Psoas muscle (tissue), 8 donors: Measurements from ENCODE around the gene HTR6. TPM values are rescaled to one million over a fixed set of nuclear protein-coding genes. Genes with fewer than 3 reads are reported as not detected.
A peak's percentile ranks its signal among the peaks of the same experiment; 100 is the strongest.

Experiments used
- ATAC-seq, 4 donors: fragments of 200-7000 bp; cut with Tn5 transposase; one replicate each; pipeline ENCODE4 v1.9.1; 2020; ENCODE audit warnings: moderate library complexity in 3 of 4, mild to moderate bottlenecking in 2 of 4
- DNase-seq, 2 donors: peaks; one replicate each; pipeline ENCODE4 v3.0.0-alpha.2; 2020
- H3K27ac ChIP-seq: fragments of 200-600 bp; one replicate; pipeline ENCODE4 v1.8.0; 2022
- H3K27me3 ChIP-seq, 3 donors: fragments of 200-600 bp in 1 of 3; one replicate each; pipeline versions ENCODE4 v1.6.1 to v1.8.0; 2013 to 2022; ENCODE audit warnings: low read length in 2 of 3, mild to moderate bottlenecking in 2 of 3, moderate library complexity in 1 of 3; ENCODE audit not compliant: insufficient read depth in 3 of 3
- H3K36me3 ChIP-seq, 2 donors: fragments of 200-600 bp in 1 of 2; one replicate each; pipeline versions ENCODE4 v1.6.1 to v1.8.0; 2013 to 2022; ENCODE audit warnings: low read depth in 1 of 2, mild to moderate bottlenecking in 1 of 2, moderate library complexity in 1 of 2; ENCODE audit not compliant: insufficient read depth in 1 of 2
- H3K4me1 ChIP-seq: fragments of 200-600 bp; one replicate; pipeline ENCODE4 v1.8.0; 2022
- H3K4me3 ChIP-seq: fragments of 200-600 bp; one replicate; pipeline ENCODE4 v1.8.0; 2022; ENCODE audit warnings: mild to moderate bottlenecking
- H3K9me3 ChIP-seq: fragments of 200-600 bp; one replicate; pipeline ENCODE4 v1.8.0; 2022
- WGBS, 3 donors: extraction: QIAGEN DNeasy Blood & Tissue Kit; methylation state at CpG; one replicate each; pipeline versions ENCODE4 v1.1.6 to v1.1.7; 2013; 5-methylcytosine and 5-hydroxymethylcytosine counted together
- intact Hi-C, 2 donors: fragments of 100-400 bp; cut with DNase I; formaldehyde crosslinking; loops; one replicate each; pipeline versions ENCODE4 v1.11.0 to v1.14.2; 2022
- polyA plus RNA-seq, 3 donors: library from polyadenylated mRNA; stranded (reverse); fragments of 200-250 nt; gene quantifications; one replicate each; pipeline ENCODE4 v1.2.3, GENCODE V29; 2013
- total RNA-seq, 4 donors: library from RNA; stranded (reverse); fragmentation: NEBNext Ultra II Directional in 2 of 4; extraction: Animal tissue kit (Norgen Biotek cat#: 25700) in 2 of 4; gene quantifications; one replicate each; pipeline versions ENCODE4 v1.2.1 to v1.2.4, GENCODE V29; 2021 to 2023
- TF ChIP-seq, protein P1 (sequence below): fragments of 200-600 bp; IDR thresholded peaks from one replicate; pipeline ENCODE4 v1.8.0; 2022; ENCODE audit warnings: antibody characterized with exemption
- donor health status: healthy with polysubstance abuse.
- donor health status: DM: no; HTN: no; CAD: no; lungs with moderate emphysema.
- donor health status: Bipolar disorder and iron deficiency.
- donor health status: healthy.
- donor health status: DM: yes; HTN: yes; CAD: no.
- donor health status: DM: no; HTN: no; CAD: no.
- donor health status: DM: no; HTN: no; CAD: no.
- donor health status: DM: yes; HTN: yes; CAD: no.

HTR6 gene
- total and polyA plus RNA-seq, 7 donors = not detected

- TF ChIP-seq, protein P1, sequence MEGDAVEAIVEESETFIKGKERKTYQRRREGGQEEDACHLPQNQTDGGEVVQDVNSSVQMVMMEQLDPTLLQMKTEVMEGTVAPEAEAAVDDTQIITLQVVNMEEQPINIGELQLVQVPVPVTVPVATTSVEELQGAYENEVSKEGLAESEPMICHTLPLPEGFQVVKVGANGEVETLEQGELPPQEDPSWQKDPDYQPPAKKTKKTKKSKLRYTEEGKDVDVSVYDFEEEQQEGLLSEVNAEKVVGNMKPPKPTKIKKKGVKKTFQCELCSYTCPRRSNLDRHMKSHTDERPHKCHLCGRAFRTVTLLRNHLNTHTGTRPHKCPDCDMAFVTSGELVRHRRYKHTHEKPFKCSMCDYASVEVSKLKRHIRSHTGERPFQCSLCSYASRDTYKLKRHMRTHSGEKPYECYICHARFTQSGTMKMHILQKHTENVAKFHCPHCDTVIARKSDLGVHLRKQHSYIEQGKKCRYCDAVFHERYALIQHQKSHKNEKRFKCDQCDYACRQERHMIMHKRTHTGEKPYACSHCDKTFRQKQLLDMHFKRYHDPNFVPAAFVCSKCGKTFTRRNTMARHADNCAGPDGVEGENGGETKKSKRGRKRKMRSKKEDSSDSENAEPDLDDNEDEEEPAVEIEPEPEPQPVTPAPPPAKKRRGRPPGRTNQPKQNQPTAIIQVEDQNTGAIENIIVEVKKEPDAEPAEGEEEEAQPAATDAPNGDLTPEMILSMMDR = no peak
- Histone ChIP-seq H3K4me1 (peaks cover 13% of the 10 kb centered on the region), H3K27me3 (no peaks in the 10 kb centered on the region), H3K36me3 (no peaks in the 10 kb centered on the region), H3K27ac (no peak overlapping the region), H3K9me3 (no peaks in the 10 kb centered on the region), H3K4me3 (no peak overlapping the region)
- ATAC-seq (no peak), DNase-seq (no peak)
- 84 to 93% (median 90%) methylated on average over 5 of the region's 5 CpGs for WGBS, 3 donors
- intact Hi-C loops = loop anchor here in 1 of 2 donors (10.0 kb wide), 2 partner anchors 270 to 400 kb away; partner anchors contain the start of genes EMC1 and MRTO4
Observed at GRCh38 chr1:19654386-19654785, 10.3 kb upstream of the HTR6 start.

GRCh38 chr1:19654886-19655717 is 9.6 kb upstream of the HTR6 start:
- H3K27ac ChIP-seq = no peak overlapping the region
- H3K36me3 ChIP-seq = no peaks in the 10 kb centered on the region
- 70 to 73% (median 72%) methylated on average over 14 to 15 of the region's 15 CpGs for WGBS, 3 donors
- no peaks in the 10 kb centered on the region for H3K27me3 ChIP-seq
- no peak for ATAC-seq
- peaks cover 11% of the 10 kb centered on the region for H3K4me1 ChIP-seq
- no peak overlapping the region for H3K4me3 ChIP-seq
- DNase-seq = peak in 1 of 2 donors; percentile 44
- H3K9me3 ChIP-seq = no peaks in the 10 kb centered on the region
- TF ChIP-seq, protein P1 = no peak
- intact Hi-C loops = loop anchor here in 1 of 2 donors (10.0 kb wide), 2 partner anchors 270 to 400 kb away; partner anchors contain the start of genes EMC1 and MRTO4

GRCh38 chr1:19655718-19656080 is 9.0 kb upstream of the HTR6 start:
- intact Hi-C loops = loop anchor here in 1 of 2 donors (2.0 to 10.0 kb wide), 3 partner anchors 271 to 401 kb away; partner anchors contain the start of genes EMC1 and MRTO4
- peaks cover 5% of the 10 kb centered on the region for H3K4me1 ChIP-seq

DNA sequence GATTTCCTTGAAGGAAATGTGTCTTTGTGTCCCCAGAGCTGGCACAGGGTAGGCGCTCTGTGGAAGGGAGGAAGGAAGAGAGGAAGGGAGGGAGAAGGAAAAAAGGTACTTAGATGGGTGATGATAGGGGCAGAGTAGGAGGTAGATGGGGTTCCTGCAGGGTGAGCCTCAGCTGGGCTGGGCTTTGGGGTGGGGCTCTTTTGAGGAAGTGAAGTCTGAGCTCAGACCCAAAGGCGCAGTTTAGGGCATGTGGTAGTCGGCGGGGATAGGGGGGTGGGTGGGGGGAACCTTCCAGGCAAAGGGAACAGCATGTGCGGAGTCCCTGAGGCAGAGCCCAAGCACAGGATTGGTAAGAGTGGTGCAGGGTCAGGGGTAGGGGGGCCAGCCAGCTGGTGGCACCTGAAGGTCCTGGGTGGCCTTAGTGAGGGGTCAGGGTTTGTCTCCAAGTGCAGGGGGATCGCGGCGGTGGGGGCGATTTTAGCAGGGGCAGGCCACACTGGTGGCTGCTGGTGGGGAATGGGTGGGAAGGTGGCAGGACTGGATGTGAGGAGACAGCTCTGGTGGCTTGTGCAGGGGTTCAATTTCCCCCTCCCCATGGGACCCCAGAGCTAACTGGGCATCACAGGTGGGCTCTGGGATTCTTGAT is 8.4 kb upstream of the HTR6 start:
- TF ChIP-seq, protein P1 = no peak
- Histone ChIP-seq H3K36me3 (no peaks in the 10 kb centered on the region), H3K4me1 (no peaks in the 10 kb centered on the region), H3K27me3 (peaks cover 0 to 3% (median 0%) of the 10 kb centered on the region in 3 donors), H3K4me3 (no peak overlapping the region), H3K27ac (no peak overlapping the region), H3K9me3 (no peaks in the 10 kb centered on the region)
- ATAC-seq (no peak), DNase-seq (peak in 1 of 2 donors; percentile 39)
- WGBS, 3 donors = 85 to 90% (median 90%) methylated on average over 8 to 9 of the region's 9 CpGs
- intact Hi-C loops = loop anchor here in 1 of 2 donors (2.0 to 10.0 kb wide), 3 partner anchors 271 to 401 kb away; partner anchors contain the start of genes EMC1 and MRTO4

More at GRCh38 chr1:19655718-19656080, 9.0 kb upstream of the HTR6 start:
- Histone ChIP-seq H3K36me3 (no peaks in the 10 kb centered on the region), H3K27ac (no peak overlapping the region), H3K4me3 (no peak overlapping the region), H3K9me3 (no peaks in the 10 kb centered on the region), H3K27me3 (peaks cover 0 to 3% (median 0%) of the 10 kb centered on the region in 3 donors)
- TF ChIP-seq, protein P1 = no peak
- WGBS, 3 donors = 78 to 86% (median 82%) methylated on average over 8 of the region's 8 CpGs
- DNase-seq (peak in 1 of 2 donors; percentile 33), ATAC-seq (no peak)
